ENCODE measurements around the gene PARD3. TPM values are rescaled to one million over a fixed set of nuclear protein-coding genes. Genes with fewer than 3 reads are reported as not detected.

PARD3 gene
- total RNA-seq, 1 donor from 2014 or later, result 34.1 TPM

DNA sequence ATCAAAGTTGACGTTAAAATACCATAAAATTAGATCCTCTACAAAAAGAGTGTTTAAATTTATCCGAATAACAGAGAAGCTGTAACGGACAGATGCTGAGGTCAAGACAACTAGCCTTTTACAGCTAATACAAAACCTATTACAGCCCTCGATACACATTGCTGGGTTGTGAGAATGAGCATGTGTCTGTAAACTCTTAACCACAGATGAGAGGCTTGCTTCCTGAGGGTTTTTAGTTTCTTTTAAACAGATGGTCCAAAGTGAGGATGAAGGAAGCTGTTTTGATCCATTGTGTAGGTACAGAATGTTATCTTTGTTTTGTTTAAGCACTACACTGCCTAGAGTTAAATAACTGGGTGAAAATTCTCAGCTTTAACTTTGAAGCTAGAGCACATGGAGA lies 578.2 kb downstream of the PARD3 start:
- H3K4me1 ChIP-seq, result no peaks in the 10 kb centered on the region
- TF ChIP-seq CTCF (IDR thresholded peaks at IDR 0.05), result no peak
- DNase-seq, result no peak
- H3K27ac ChIP-seq, result no peak overlapping the region
- ATAC-seq, result no peak
- H3K27me3 ChIP-seq (ENCODE audit: low read depth), result no peaks in the 10 kb centered on the region
- H3K4me3 ChIP-seq, result no peak overlapping the region
- H3K9me3 ChIP-seq, result no peaks in the 10 kb centered on the region
- no peaks in the 10 kb centered on the region for H3K36me3 ChIP-seq
- intact Hi-C loops (cut with DNase I), result no loop called here

- no peak for TF ChIP-seq CTCF (IDR thresholded peaks at IDR 0.05)
- intact Hi-C loops (cut with DNase I), result no loop called here
- no peak for ATAC-seq
- Histone ChIP-seq H3K9me3 (no peaks in the 10 kb centered on the region), H3K4me3 (no peak overlapping the region), H3K36me3 (no peaks in the 10 kb centered on the region), H3K27me3 (ENCODE audit: low read depth) (no peaks in the 10 kb centered on the region), H3K4me1 (no peaks in the 10 kb centered on the region), H3K27ac (no peak overlapping the region)
- DNase-seq, result no peak
These were observed 579.8 kb downstream of the PARD3 start for GRCh38 chr10:34235164-34235832.

DNA sequence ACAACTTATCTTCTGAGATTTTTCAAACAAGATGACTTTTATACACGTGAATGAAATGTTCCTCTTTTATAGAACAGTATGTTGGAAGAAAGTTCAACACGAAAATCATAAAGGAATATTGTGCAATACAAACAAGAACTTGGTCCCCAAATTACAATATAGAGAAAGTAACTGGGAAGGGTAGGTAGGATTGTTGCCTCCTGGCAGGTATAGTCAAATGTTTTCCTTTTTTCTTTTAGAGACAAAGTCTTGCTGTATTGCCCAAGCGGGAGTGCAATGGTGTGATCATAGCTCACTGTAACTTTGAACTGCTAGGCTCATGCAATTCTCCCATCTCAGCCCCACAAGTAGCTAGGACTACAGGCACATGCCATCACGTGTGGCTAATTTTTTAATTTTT lies 582.6 kb downstream of the PARD3 start:
- Histone ChIP-seq H3K4me1 (no peaks in the 10 kb centered on the region), H3K4me3 (no peak overlapping the region), H3K27ac (no peak overlapping the region), H3K36me3 (no peaks in the 10 kb centered on the region), H3K27me3 (ENCODE audit: low read depth) (no peaks in the 10 kb centered on the region), H3K9me3 (peaks cover 1% of the 10 kb centered on the region)
- no peak for ATAC-seq
- DNase-seq, result no peak
- intact Hi-C loops (cut with DNase I), result no loop called here
- TF ChIP-seq CTCF (IDR thresholded peaks at IDR 0.05), result no peak

GRCh38 chr10:34231441-34232180 lies 583.5 kb downstream of the PARD3 start:
- Histone ChIP-seq H3K4me1 (no peaks in the 10 kb centered on the region), H3K27ac (no peak overlapping the region), H3K36me3 (no peaks in the 10 kb centered on the region), H3K4me3 (no peak overlapping the region), H3K27me3 (ENCODE audit: low read depth) (no peaks in the 10 kb centered on the region), H3K9me3 (peaks cover 7% of the 10 kb centered on the region)
- no peak for TF ChIP-seq CTCF (IDR thresholded peaks at IDR 0.05)
- no peak for DNase-seq
- intact Hi-C loops (cut with DNase I), result no loop called here
- ATAC-seq, result no peak

GRCh38 chr10:34229917-34230316 lies 585.2 kb downstream of the PARD3 start:
- intact Hi-C loops (cut with DNase I), result no loop called here
- no peak for TF ChIP-seq CTCF (IDR thresholded peaks at IDR 0.05)
- Histone ChIP-seq H3K4me3 (no peak overlapping the region), H3K9me3 (peaks cover 7% of the 10 kb centered on the region), H3K36me3 (no peaks in the 10 kb centered on the region), H3K27ac (no peak overlapping the region), H3K4me1 (no peaks in the 10 kb centered on the region), H3K27me3 (ENCODE audit: low read depth) (no peaks in the 10 kb centered on the region)
- ATAC-seq (no peak), DNase-seq (no peak)

Data from lower lobe of right lung (tissue), 2 donors.